ENCODE results near the gene LMX1B.
"Not testable (repeated sequence)": the region's sequence is repeated elsewhere in the genome, so short reads cannot be mapped to it uniquely, and the experiment has no call there.

LMX1B gene

DNA sequence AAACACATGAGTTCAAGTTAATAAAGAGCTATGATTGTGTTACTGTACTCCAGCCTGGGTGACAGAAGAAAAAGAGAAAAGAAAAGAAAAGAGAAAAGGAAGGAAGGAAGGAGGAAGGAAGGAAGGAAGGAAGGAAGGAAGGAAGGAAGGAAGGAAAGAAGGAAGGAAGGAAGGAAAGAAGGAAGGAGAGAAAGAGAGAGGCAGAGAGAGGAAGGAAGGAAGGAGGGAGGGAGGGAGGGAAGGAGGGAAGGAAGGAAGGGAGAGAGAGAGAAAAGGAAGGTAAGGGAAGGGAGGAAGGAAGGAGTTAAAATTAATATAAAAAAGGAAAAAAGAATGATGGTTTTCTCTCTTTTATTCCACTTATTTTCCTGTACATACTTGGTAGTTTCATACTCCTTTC lies 101.7 kb downstream of the LMX1B start:
- no peak for DNase-seq (ENCODE audit: low read depth)

DNA sequence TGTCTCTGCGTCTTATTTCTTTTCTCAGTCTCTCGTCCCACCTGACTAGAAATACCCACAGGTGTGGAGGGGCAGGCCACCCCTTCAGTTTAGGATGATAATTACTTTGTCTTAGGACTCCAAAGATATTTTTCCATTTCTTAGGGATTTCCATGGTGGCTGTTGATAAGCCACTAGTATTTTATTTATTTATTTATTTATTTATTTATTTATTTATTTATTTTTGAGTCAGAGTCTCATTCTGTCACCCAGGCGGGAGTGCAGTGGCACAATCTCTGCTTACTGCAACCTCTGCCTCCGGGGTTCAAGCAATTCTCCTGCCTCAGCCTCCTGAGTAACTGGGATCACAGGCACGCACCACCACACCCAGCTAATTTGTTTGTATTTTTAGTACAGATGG lies 103.7 kb downstream of the LMX1B start:
- not testable (repeated sequence) for DNase-seq (ENCODE audit: low read depth)

DNA sequence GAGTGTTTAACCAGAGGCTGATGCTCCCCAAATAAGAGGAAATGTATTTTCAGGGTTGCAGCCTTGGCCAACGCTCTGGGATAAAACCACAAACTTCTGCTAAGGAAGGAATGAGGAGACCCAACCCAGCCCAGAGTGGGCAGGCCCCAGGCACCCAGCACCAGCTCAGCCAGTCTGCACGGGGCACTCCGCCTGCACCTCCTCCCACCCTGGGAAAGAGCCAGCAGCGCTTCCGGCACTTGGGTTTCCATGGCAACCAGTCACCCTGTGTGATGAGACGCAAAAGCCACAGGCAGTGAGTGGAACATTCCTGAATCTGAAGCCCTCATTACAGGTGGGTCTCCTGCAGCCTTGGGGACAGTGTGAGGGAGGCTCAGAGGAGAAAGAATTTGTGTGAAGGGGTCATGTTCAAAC lies 105.9 kb downstream of the LMX1B start:
- DNase-seq (ENCODE audit: low read depth) = no peak

DNA sequence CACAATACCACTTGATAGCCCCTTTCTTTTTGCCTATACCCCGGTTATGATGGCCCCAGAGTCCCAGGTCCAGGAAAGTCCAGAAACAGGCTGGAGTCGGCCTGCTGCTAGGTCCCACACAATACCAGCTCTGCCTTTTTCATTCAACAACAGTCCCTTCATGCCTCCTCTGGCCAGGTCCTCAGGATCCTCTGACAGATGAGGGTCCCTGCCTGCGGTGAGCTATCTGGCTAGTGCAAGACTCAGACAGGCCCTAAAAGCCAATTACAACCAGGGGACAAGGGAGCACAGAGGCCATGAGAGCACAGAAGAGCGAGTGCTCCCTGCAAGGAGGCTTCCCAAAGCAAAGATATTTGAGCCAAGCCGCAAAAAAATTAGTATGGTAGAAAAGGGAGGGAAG lies 106.3 kb downstream of the LMX1B start:
- DNase-seq (ENCODE audit: low read depth) = no peak

DNA sequence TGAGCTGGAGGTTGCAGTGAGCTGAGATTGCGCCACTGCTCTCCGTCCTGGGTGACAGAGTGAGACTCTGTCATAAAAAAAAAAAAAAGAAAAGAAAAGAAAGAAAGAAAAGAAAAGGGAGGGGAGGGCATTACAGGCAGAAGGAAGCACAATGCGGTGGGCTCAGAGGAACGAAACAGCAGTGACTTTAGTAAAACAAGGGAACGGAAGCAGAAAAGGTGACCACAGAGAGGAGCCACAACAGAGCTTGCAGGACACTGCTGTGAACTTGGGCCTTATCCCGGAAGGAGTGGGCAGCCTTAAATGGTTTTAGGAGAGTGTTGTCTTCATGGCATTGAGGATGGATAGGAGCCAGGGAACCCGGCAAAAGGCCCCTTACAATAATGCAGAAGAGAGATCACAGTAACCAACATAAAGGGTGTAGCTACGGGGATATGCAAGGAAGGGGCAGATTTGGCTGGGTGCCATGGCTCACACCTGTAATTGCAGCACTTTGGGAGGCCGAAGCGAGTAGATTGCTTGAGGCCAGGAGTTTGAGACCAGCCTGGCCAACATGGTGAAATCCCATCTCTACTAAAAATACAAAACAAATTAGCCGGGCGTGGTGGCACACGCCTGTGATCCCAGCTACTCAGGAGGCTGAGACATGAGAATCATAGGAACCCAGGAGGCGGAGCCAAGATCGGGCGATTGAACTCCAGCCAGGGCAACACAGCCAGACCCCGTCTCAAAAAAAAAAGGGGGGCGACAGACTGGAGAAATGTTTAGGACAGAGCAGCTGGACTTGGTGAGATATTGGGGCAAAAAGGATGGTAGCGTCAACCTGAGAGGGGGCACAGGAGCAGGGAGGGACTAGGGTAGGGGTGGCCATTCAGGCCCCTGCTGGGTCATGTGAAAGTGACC lies 107.2 kb downstream of the LMX1B start:
- DNase-seq (ENCODE audit: low read depth) = no peak

DNA sequence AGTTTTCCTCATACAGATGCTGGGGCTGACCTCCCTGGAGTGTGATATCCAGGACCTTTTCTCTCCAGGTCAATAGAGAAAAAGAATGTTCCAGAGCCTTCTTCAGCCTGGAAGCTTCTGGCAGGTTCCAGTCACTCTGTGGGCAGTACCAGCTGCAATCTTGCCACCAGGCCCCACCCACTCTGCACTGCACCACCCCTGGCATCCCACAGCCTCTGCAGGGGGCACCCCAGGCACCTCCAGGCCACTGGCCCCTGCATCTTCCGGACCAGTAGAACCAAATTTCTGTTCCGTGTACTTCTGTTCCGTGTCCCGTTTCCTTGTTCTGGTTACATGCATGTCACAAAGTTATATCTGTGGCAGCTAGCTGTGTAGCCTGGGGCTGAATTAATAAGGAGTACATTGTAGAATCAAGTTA lies 107.8 kb downstream of the LMX1B start:
- no peak for DNase-seq (ENCODE audit: low read depth)

DNA sequence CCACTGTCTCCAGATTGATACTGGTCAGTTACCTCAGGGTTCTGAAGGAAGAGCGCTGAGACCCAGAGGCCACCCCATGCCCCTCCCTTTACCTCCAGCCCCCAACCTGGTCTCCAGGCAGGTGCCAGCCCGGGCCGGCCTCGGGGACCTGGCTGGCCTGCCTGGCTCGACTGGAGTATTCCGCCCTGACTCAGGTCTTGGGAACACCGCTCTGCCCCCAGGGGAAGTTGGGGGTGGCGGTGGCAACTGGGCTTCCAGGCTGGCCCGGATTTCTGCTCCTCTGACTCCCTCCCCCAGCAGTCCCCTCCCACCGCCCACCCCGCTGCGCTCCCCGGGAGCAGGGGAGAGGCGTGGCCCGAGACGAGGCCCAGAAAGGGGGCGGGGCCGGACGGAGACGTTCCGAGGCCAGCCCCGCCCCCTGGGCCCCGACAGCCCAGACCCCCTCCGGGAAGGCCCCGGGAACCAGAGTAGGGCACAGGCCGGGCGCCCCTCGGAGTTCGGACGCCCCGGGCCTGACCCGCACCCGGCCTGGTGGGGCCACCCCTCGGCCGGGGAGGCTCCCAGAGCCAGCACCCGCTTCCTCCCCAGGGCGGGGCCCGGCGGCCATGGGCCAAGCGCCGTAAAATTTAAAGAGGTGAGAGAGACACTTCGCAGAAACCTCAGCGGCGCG lies 108.7 kb downstream of the LMX1B start:
- DNase-seq (ENCODE audit: low read depth) = peak; percentile 29

DNA sequence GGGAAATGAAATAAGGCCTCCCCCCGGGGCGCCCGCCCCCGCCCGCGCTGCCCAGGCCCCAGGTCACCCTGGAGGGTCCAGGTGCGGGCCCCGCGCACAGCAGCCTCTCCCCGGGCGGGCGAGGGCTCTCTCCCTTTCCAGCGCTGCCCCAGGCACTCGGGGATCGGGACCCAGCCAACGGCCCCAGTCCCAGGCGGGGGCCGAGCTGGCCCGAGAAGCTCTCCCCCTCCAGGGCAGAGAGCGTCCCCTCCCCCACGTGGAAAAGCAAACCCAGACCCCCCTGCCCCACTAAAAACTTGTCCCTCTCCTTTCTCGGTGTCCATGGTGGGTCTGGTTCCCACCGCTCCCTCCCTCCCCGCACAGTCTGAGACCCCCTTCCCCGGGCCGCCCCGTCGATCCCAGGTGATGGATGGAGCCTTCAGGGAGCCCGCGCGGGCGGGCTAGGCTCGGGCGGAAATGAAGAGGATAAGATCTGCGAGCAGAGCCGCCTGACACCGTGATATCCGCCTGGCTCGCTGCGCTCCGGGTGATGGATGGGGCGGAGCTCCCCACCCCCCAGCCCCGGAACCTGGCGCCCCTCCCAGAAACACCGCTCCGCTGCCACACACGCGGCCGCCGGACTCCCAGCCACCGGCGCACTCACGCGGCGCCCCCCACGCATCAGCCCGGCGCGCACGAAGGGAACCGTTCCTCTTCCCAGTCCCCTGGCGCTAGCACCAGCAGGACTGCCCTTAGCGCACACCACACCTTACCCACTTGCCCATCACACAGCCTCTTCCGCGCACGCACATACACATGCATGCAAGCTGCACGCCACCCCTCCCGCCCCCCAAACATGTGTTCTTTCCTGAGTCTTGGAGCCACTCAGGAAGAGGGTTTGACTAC lies 109.4 kb downstream of the LMX1B start:
- DNase-seq (ENCODE audit: low read depth) = no peak

DNA sequence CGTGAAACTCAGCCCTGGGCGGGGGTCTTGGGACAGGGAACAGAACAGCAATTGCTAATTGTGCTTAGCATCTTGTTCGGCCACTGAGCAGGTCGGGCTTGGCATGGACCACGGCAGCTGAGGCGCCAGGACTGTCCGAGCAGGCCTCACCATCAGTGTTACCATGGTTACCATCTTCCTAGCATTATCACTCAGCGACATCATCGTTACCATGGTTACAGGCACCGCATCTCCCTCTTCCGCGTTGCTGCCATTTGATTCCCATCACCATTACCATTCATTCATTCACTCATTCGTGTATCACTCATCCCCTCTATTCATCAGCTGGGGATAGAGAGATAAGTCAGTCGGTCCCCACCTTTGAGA lies 110.1 kb downstream of the LMX1B start:
- DNase-seq (ENCODE audit: low read depth) = no peak

DNA sequence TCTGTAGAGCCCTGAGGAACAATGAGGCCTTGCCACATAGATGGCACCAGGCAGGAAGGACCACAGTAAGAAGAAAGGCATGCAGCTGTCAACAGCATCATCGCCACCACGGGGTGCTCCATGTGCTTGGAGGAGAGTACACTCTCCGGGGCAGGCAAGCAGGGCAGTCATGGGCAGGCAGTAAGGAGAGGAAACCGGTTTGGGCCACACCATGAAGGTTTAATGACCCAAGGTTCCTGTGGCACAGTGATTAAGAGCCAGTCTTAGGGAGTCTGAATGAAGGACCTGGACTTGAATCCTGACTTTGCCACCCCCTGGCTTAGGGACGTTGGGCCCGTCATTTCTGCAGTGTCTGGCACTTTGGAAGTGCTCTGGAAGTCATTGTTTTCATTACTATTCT lies 110.5 kb downstream of the LMX1B start:
- no peak for DNase-seq (ENCODE audit: low read depth)

DNA sequence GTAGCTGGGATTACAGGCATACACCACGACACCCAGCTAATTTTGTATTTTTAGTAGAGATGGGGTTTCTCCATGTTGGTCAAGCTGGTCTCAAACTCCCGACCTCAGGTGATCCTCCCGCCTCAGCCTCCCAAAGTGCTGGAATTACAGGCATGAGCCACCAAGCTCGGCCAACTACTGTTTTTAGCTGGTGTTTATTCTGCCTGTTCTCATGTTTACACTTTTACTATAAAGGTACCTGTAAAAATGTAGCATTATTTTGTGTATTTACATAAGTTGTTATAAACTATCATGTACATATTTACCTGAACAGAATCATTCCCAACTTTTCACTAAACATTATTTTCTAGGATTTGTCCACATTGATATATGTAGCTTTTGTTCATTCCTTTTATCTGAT lies 111.8 kb downstream of the LMX1B start:
- not testable (repeated sequence) for DNase-seq (ENCODE audit: low read depth)

DNA sequence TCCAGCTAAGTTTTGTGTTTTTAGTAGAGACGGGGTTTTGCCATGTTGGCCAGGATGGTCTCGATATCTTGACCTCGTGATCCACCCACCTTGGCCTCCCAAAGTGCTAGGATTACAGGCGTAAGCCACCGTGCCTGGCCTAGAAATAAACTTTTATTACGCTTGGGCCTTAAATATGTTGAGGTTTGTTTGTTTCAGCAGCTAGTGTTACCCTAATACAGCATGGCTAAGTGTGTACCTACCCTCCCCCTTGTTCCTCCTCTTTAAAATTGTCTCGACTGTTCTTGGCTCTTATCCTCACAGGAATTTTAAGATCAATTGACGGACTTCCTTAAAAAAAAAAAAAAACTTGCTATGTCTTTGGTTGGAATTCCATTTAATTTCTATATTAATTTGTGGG lies 114.5 kb downstream of the LMX1B start:
- not testable (repeated sequence) for DNase-seq (ENCODE audit: low read depth)

DNA sequence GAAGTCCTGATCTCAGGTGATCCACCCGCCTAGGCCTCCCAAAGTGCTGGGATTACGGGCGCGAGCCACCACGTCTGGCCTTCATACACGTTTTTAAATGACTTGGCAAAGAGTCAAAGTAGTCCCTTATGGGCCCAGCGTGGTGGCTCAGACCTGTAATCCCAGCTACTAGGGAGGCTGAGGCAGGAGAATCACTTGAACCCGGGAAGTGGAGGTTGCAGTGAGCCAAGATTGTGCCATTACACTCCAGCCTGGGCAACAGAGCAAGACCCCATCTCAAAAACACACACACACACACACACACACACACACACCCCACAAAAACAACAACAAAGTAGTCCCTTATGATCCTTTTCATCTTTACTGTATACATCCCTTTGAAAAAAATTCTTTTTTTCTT lies 116.9 kb downstream of the LMX1B start:
- DNase-seq (ENCODE audit: low read depth) = not testable (repeated sequence)

DNA sequence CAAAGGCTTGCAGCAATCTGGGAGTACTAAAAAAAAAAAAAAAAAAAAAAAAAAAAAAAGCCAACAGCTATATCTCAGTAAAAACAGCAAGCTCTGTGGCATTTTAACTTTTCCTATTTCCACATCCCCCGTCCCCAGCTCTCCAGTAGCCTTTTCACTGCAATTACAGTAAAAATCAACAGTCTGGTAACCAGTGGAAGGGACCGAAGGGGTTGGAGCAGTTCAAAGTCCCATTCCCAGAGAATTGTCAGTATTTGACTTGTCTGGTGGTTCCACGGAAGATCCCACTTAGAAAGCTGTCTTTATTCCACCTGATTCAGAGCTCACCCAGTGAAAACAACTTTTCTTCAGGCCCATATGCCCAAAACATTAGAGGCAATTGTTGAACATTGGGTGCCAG lies 119.3 kb downstream of the LMX1B start:
- no peak for DNase-seq (ENCODE audit: low read depth)

DNA sequence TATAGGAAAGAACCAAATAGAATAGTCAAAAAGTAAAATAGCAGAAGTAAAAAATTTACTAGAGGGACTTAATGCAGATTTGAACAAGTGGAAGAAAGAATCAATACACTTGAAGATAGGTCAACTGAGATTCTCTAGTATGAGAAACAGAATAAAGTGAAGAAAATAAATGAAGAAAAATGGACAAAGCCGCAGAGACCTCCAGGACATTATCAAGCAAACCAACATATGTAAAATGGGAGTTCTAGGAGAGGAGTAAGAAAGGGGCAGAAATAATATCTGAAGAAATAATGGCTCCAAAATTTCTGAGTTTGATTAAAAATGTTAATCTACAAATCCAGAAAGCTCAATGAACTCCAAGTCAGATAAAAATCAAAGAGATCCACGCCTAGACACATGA lies 121.1 kb downstream of the LMX1B start:
- no peak for DNase-seq (ENCODE audit: low read depth)

DNA sequence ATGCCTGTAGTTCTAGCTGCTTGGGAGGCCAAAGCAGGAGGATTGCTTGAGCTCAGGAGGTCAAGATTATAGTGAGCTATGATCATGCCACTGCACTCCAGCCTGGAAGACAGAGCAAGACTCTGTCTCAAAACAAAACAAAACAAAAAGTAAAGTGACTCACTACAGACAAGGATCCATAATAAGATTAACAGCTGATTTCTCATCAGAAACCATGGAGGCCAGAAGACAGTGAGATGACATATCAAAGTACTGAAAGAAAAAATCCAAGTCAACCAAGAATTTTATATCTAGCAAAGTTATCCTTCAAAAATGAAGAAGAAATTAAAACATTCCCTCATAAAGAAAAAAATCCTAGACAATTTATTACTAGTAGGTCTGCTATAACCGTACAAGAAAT lies 121.8 kb downstream of the LMX1B start:
- DNase-seq (ENCODE audit: low read depth) = no peak

DNA sequence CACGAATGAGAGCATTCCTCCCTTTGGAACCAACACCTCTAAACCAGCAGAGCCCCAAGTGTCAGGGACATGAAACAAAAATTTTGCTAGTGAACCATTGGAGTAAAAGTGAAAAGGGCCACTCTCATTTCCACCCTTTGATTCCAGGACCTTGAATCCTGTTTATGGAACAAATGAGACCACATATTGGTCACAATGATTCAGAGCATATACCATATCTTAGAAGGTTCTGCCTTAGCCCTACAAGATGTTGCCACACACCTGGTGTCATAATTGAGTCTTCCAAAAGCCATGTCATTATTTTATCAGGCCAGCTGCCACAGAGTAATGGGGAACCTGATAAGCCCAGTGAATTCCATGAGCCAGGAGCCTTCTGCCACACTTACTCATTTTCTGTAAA lies 124.8 kb downstream of the LMX1B start:
- DNase-seq (ENCODE audit: low read depth) = no peak

DNA sequence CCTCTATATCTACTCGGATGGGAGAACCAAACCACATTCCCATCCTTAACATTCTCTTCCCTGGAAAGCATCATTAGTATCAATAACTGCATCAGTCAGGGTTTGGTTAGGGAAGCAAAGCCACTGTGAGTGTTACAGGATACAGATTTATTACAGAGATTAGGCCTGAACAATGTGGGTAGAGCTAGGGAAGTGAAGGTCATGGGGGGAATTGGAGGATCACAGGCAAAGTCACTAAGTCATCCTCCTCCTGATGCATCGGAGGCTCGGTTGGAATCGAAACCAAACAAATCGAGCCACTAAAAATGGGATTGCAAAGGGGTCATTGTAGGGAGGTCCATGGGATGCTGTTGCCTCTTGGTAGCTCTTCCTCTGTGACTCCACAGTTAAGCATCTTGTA lies 129.3 kb downstream of the LMX1B start:
- no peak for DNase-seq (ENCODE audit: low read depth)

DNA sequence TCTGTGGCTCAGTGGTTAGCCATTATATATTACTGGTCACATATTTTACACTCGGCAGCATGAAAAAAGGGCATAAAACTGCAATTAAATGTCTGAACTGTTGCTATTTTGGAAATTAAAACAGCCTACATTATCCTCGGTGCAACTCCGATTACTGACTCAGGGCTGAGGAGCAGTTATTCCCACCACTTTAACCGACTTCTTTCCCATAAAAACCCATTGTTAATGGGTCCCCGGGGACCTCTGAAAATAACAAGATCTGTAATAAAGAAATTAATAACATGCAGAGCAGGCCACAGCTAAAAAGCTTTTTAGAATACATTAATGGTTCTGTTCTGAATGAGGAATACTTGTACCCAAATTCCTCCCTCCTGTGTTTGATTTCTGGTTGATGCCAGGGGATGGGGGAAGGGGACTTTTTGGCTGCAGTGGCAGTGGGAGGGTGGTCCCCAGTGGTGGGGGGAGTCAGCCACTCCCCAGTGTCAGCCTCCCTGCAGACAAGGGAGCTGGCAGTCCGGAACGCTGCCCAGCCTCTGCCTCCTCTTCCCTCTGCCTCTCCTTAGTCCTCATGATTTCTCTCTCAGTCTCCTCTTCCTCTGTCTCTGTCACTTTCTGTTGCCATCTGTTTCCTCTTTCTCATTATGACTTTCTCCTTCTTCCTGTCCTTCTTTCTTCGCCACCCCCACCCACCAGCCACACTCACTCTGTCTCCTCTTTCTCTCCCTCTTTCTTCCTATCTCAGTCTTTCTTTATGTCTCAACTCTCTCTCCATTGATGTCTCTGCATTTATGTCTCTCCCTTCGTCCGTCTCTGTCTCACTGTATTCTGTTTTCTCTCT lies 132.1 kb downstream of the LMX1B start:
- no peak for DNase-seq (ENCODE audit: low read depth)

All from fibroblast of gingiva (primary cell).